ENCODE results near the gene SELENOK. TPM values are rescaled to one million over a fixed set of nuclear protein-coding genes. Genes with fewer than 3 reads are reported as not detected.

SELENOK gene
- total and polyA plus RNA-seq, 9 donors = 38.9 to 99.9 (median 57.9) TPM

DNA sequence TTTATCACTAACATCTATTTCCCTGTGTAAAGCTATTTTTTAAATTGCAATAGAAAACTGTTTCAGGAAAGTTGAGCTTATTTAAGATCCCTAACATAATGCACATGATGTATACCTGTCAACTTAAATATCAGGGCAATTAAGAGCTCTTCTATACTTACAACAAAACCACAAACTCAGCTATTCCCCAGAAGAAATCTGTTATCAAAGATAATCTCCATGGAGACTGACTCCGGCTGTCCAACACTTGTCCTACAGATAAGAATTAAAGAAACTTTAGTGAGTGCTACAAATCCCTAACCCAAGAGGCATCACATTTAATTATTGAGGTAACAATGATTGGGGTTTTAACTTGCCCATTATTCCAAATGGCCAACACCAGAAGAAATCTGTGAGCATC lies 3.4 kb downstream of the SELENOK start:
- Histone ChIP-seq H3K27ac (no peak overlapping the region), H3K4me3 (no peak overlapping the region), H3K36me3 (no peaks in the 10 kb centered on the region), H3K27me3 (no peaks in the 10 kb centered on the region), H3K4me1 (ENCODE audit: insufficient read depth) (peaks cover 5% of the 10 kb centered on the region), H3K9me3 (no peaks in the 10 kb centered on the region)
- WGBS, 3 donors = 71 to 88% (median 79%) methylated on average over 1 of the region's 1 CpG
- DNase-seq = no peak
- intact Hi-C loops (cut with DNase I) = no loop called here
- TF ChIP-seq POLR2A (IDR thresholded peaks at IDR 0.05) (no peak), EP300 (IDR thresholded peaks at IDR 0.05) (no peak)
- TF ChIP-seq, protein P1, sequence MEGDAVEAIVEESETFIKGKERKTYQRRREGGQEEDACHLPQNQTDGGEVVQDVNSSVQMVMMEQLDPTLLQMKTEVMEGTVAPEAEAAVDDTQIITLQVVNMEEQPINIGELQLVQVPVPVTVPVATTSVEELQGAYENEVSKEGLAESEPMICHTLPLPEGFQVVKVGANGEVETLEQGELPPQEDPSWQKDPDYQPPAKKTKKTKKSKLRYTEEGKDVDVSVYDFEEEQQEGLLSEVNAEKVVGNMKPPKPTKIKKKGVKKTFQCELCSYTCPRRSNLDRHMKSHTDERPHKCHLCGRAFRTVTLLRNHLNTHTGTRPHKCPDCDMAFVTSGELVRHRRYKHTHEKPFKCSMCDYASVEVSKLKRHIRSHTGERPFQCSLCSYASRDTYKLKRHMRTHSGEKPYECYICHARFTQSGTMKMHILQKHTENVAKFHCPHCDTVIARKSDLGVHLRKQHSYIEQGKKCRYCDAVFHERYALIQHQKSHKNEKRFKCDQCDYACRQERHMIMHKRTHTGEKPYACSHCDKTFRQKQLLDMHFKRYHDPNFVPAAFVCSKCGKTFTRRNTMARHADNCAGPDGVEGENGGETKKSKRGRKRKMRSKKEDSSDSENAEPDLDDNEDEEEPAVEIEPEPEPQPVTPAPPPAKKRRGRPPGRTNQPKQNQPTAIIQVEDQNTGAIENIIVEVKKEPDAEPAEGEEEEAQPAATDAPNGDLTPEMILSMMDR (IDR thresholded peaks at IDR 0.05) = no peak

DNA sequence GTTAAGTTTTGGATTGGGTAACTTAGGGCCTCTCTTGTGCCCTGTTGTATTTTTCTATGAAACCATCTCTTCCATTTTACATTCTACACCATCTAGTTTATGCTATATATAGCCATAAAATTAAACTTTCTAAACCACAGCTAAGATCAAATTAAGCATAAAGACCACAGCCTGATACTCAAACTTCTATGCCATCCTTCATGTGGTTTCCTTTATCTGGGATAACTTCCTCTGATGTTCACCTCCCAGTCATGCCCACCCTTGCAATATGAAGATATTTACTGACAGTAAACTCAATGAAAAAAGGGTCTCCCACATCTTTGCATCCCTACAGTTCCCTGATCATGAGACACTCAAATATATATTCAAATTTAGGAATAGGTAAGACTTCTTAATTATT lies 4.2 kb downstream of the SELENOK start:
- Histone ChIP-seq H3K4me1 (ENCODE audit: insufficient read depth) (peaks cover 5% of the 10 kb centered on the region), H3K27me3 (no peaks in the 10 kb centered on the region), H3K27ac (no peak overlapping the region), H3K36me3 (no peaks in the 10 kb centered on the region), H3K4me3 (no peak overlapping the region), H3K9me3 (no peaks in the 10 kb centered on the region)
- TF ChIP-seq, protein P1 (IDR thresholded peaks at IDR 0.05) = no peak
- TF ChIP-seq POLR2A (IDR thresholded peaks at IDR 0.05) (no peak), EP300 (IDR thresholded peaks at IDR 0.05) (no peak)
- DNase-seq = no peak
- intact Hi-C loops (cut with DNase I) = no loop called here

DNA sequence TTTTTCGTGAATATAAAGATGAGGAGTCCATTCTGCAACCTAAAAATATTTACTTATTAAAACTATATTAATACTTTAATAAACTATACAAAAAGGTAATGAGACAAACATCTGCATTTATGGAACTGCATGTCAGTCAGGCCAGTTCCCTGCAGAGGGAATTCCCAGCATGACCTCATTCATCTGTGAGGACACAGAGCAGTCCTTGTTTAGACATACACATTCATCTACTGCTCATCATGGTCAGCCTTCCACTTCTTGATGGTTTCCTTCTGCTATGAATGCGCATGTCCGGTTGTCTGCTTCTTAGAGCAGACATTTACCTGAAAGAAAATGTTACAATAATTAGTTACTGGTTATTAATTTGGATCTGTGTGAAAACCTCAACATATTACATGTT lies 6.4 kb downstream of the SELENOK start:
- WGBS, 3 donors = 92 to 94% (median 93%) methylated on average over 3 of the region's 3 CpGs
- TF ChIP-seq EP300 (IDR thresholded peaks at IDR 0.05) = no peak
- TF ChIP-seq, protein P1 (IDR thresholded peaks at IDR 0.05) = no peak
- intact Hi-C loops (cut with DNase I) = no loop called here
- no peak overlapping the region for H3K4me3 ChIP-seq
- H3K27me3 ChIP-seq = no peaks in the 10 kb centered on the region
- H3K4me1 ChIP-seq (ENCODE audit: insufficient read depth) = peaks cover 10% of the 10 kb centered on the region
- no peaks in the 10 kb centered on the region for H3K9me3 ChIP-seq
- no peak for DNase-seq
- H3K36me3 ChIP-seq = no peaks in the 10 kb centered on the region
- no peak overlapping the region for H3K27ac ChIP-seq

DNA sequence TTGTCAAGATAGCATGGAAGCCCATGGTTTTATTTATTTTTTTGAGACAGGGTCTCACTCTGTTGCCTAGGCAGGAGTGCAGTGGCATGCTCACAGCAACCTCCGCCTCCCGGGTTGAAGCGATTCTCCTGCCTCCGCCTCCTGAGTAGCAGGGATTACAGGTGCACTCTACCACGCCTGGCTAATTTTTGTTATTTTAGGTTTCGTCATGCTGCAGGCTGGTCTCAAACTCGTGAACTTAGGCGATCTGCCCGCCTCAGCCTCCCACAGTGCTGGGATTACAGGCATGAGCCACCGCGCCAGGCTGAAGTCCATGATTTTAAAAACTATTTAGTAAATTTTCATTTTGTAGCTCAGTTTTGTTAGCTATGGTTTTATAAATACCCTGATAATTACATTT lies 7.0 kb downstream of the SELENOK start:
- peaks cover 9% of the 10 kb centered on the region for H3K4me1 ChIP-seq (ENCODE audit: insufficient read depth)
- intact Hi-C loops (cut with DNase I) = no loop called here
- no peaks in the 10 kb centered on the region for H3K36me3 ChIP-seq

More for the DNA sequence above, 7.0 kb downstream of the SELENOK start:
- Histone ChIP-seq H3K4me3 (no peak overlapping the region), H3K27me3 (no peaks in the 10 kb centered on the region), H3K9me3 (no peaks in the 10 kb centered on the region), H3K27ac (no peak overlapping the region)
- TF ChIP-seq EP300 (IDR thresholded peaks at IDR 0.05) (no peak), POLR2A (IDR thresholded peaks at IDR 0.05) (no peak)
- TF ChIP-seq, protein P1 (IDR thresholded peaks at IDR 0.05) = no peak
- DNase-seq = no peak
- 86 to 95% (median 88%) methylated on average over 11 of the region's 11 CpGs for WGBS, 3 donors
